Transverse colon (tissue), 3 donors: ENCODE data around the gene POMGNT2.

Source experiments
- EP300 ChIP-seq: sonication (generic); formaldehyde crosslinking; IDR thresholded peaks from one replicate; pipeline ENCODE4 v1.6.1; 2017; ENCODE audit warnings: antibody characterized with exemption, low read depth
- POLR2A ChIP-seq: fragments of 450-650 bp; IDR thresholded peaks from one replicate; pipeline ENCODE4 v1.6.1; 2016; ENCODE audit warnings: antibody characterized with exemption, mild to moderate bottlenecking, moderate library complexity
- TF ChIP-seq, protein P1 (sequence below), 5 experiments: fragments of 200-600 bp in 3 of 5; fragments of 450-650 bp in 2 of 5; sonication (generic) in 3 of 5; IDR thresholded peaks; 1 replicate in 2 of 5; 2 replicates in 3 of 5; pipeline ENCODE4 v1.5.1; 2016 to 2017; ENCODE audit warnings: antibody characterized with exemption in 5 of 5, inconsistent platforms in 3 of 5, mild to moderate bottlenecking in 2 of 5, moderate library complexity in 1 of 5

DNA sequence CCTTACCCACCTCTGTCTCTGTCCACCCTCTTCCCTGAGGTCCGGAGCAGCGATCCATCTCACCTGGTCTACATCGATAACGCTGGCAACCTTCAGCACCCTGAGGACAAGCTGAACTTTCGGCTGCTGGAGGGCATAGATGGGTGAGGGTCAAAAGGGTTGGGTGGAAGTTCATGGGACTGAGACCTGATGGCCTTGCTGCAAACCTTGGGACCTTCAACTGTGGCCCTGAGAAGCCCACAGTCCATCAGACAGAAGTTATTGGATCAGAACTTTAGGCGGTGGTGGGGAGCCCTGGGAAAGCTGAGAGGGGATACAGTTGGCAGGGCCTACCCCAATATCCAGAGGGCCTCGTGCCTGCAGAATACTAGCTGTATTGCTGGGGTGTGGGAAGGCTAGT is 50.5 kb downstream of the POMGNT2 start:
- TF ChIP-seq POLR2A (no peak), EP300 (no peak)
- TF ChIP-seq, protein P1, sequence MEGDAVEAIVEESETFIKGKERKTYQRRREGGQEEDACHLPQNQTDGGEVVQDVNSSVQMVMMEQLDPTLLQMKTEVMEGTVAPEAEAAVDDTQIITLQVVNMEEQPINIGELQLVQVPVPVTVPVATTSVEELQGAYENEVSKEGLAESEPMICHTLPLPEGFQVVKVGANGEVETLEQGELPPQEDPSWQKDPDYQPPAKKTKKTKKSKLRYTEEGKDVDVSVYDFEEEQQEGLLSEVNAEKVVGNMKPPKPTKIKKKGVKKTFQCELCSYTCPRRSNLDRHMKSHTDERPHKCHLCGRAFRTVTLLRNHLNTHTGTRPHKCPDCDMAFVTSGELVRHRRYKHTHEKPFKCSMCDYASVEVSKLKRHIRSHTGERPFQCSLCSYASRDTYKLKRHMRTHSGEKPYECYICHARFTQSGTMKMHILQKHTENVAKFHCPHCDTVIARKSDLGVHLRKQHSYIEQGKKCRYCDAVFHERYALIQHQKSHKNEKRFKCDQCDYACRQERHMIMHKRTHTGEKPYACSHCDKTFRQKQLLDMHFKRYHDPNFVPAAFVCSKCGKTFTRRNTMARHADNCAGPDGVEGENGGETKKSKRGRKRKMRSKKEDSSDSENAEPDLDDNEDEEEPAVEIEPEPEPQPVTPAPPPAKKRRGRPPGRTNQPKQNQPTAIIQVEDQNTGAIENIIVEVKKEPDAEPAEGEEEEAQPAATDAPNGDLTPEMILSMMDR (IDR thresholded peaks at IDR 0.05): no peak
